ENCODE measurements around the gene RRAS. TPM values are rescaled to one million over a fixed set of nuclear protein-coding genes. Genes with fewer than 3 reads are reported as not detected.
"Not testable (repeated sequence)": the region's sequence is repeated elsewhere in the genome, so short reads cannot be mapped to it uniquely, and the experiment has no call there.

Gene RRAS
- total RNA-seq, 1 donor from 2014 or later: 107 TPM

GRCh38 chr19:49633273-49633672 lies 6.7 kb downstream of the RRAS start:
- DNase-seq (ENCODE audit: low spot score): not testable (repeated sequence)

GRCh38 chr19:49632576-49632975 lies 7.4 kb downstream of the RRAS start:
- DNase-seq (ENCODE audit: low spot score): no peak

DNA sequence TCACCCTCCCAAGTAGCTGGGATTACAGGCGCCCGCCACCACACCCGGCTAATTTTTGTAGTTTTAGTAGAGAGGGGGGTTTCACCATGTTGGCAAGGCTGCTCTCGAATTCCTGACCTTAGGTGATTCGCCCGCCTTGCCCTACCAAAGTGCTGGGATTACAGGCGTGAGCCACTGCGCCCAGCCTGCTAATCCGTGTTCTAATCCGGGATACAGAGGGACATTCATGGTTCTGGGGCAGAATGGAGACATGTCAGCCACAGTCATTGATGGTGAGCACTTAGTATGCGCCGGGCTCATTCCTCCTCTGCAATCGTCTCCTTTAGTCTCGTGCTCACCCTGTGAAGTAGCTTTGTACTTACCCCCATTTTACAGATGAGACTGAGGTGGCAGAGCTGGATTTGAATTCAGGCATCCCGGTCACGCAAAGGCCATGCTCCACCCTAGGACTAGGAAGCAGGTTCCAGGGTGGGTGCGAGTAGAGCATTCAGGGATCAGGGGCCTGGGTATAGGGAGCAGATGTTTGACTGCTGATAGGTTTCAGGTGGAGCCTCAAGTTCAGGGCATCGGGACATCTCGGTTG lies 8.2 kb downstream of the RRAS start:
- DNase-seq (ENCODE audit: low spot score): no peak

DNA sequence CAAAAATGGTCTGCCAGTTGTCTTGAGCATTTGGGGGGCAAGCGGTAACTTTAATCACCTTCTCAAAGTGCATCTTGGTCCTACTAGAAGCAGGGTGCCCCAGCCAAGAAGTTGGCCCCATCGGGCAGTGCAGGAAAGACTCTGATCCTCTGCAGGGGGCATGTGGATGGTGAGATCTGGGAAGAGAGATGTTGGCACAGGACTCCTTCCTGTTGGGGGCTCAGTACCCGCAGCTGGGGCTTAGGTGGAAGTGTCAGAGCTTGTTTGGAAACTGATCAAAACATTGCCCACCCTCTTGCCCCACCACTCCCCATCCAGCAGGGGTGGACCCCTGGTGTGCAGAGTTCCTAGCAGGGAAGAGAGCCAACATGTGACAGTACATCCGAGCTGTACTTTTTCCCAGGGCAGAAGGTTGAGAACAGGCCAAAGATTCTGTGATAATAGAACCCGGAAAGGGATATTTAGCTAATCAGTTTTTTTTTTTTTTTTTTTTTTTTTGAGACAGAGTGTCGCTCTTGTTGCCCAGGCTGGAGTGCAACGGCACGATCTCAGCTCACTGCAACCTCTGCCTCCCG lies 8.8 kb downstream of the RRAS start:
- DNase-seq (ENCODE audit: low spot score): no peak

DNA sequence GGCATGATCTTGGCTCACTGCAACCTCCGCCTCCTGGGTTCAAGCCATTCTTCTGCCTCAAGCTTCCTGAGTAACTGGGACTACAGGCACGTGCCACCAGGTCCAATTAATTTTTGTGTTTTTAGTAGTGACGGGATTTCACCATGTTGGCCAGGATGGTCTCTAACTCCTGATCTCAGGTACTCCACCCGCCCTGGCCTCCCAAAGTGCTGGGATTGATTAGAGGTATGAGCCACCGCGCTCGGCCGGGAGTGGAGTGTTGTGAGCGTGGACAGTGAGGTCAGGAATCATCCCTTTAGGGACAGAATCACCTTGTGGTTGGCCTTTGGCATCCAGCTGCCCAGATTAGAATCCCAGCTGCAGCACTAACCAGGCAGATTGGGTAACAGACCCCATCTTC lies 10.3 kb downstream of the RRAS start:
- no peak for DNase-seq (ENCODE audit: low spot score)

DNA sequence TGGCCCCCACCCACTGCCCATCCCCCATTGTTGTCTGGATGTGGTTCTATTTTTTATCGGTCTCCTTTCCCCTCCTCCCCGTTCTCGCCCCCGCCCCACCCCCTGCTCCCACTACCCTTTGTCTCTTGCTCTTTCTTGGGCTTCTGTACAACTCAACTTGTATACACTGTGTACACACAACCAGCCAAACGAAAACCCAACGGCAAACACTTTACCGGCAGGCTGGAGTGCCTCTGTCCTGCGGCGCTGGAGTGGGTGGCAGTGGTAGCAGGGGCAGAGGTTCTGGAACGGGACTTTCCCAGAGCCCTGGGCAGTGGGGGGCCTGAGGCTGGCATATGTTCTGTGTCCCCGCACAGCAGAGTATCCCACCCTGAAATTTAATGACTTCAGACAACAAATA lies 13.7 kb downstream of the RRAS start:
- DNase-seq (ENCODE audit: low spot score): no peak

- DNase-seq (ENCODE audit: low spot score): no peak
These were observed 14.7 kb downstream of the RRAS start for GRCh38 chr19:49624967-49625910.

DNA sequence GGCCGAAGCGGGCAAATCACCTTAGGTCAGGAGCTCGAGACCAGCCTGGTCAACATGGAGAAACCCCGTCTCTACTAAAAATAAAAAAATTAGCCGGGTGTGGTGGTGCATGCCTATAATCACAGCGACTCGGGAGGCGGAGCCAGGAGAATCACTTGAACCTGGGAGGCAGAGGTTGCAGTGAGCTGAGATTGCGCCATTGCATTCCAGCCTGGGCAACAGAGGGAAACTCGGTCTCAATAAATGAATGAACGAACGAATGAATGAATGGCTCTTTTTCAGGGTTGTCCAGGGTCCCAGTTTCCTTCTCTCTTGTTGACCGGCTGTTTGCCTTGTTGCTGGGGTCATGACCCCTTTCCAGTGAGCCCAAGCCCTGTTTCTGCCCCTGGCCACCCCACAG lies 22.1 kb downstream of the RRAS start:
- DNase-seq (ENCODE audit: low spot score): not testable (repeated sequence)

- DNase-seq (ENCODE audit: low spot score): no peak
These were observed 23.0 kb downstream of the RRAS start for GRCh38 chr19:49616945-49617344.

DNA sequence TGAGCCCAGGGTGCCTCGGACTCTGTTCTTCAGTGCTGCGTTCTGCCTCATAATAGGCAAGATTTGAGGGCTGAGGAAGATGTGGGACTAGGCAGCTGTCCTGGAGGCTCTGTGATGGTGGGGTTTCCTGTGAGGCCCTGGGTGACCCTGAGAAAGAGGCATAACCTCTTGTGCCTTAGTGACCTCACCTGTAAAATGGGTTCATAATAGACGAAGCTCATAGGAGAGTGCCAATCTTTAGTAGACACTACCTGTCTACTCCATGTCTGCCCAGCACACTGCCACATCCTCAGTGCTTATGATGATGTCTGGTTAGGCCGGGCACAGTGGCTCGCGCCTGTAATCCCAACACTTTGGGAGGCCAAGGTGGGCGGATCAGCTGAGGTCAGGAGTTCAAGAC lies 23.4 kb downstream of the RRAS start:
- no peak for DNase-seq (ENCODE audit: low spot score)

- DNase-seq (ENCODE audit: low spot score): no peak
These were observed 24.1 kb downstream of the RRAS start for GRCh38 chr19:49615861-49616260.

DNA sequence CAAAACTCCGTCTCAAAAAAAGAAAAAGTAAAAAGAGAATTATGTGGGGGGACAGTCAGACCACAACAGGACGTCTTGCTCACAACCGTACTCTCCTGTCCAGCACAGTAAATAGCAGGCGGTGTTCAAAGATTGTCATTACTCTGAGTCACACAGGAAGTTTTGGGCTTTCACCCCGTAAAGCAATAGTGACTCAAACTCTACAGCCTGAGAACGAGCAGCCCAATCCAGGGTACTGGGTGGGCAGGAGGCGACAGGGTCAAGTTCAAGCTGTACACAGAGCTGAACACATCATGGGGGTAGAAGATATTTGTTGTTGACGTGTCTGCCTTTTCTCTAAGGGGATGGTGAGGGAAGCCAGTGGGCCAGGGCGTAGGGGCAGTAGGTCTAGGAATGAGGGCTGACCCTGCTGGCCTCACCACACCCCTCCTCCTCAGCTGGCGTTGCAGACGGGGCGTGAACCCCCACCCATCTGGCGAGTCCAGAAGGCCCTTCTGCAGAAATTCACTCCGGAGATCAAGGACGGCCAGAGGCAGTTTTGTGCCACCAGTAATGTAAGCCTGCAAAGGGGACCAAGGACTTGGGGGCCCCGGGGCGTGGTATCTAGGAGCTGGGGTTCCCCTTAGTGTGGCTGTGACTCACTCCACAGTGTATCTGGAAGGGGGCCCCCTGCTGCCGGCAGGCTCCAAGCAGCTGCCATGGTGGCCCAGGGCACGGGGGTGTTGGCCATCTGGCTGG lies 25.7 kb downstream of the RRAS start:
- DNase-seq (ENCODE audit: low spot score): no peak

GRCh38 chr19:49613374-49613773 lies 26.6 kb downstream of the RRAS start:
- no peak for DNase-seq (ENCODE audit: low spot score)

GRCh38 chr19:49609499-49610092 lies 30.3 kb downstream of the RRAS start:
- DNase-seq (ENCODE audit: low spot score): no peak

- no peak for DNase-seq (ENCODE audit: low spot score)
These were observed 34.3 kb downstream of the RRAS start for GRCh38 chr19:49605605-49606004.

DNA sequence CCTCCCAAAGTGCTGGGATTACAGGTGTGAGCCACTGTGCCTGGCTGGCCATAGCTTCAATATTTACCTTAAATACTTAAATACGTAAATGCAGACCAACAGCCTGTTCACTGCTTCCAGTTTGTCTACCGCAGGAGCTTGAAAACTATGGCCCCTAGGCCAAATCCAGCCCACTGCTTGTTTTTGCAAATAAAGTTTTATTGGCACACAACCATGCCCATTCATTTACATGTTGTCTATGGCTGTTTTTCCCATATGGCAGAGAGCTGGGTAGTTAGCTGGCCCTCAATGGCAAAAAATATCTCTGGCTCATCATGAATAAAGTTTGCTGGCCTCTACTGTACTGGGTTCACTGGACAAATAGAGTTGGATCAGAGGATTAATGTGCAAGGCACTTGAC lies 37.1 kb downstream of the RRAS start:
- DNase-seq (ENCODE audit: low spot score): no peak

DNA sequence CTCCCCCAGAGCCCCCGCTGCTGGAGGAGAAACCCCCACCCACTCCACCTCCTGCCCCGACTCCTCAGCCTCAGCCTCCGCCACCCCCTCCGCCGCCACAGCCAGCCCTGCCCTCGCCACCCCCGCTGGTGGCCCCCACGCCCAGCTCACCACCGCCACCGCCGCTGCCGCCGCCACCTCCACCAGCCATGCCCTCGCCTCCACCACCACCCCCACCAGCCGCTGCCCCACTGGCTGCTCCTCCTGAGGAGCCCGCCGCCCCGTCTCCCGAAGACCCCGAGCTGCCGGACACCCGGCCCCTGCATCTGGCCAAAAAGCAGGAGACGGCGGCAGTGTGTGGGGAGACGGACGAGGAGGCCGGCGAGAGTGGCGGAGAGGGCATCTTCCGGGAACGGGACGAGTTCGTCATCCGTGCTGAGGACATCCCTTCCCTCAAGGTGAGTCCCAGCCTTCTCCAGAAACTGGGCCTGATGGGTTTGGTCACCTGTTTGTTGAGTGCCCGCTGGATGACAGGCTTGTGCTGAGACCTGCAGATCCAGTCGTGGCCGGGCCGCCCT lies 38.4 kb downstream of the RRAS start:
- DNase-seq (ENCODE audit: low spot score): no peak

DNA sequence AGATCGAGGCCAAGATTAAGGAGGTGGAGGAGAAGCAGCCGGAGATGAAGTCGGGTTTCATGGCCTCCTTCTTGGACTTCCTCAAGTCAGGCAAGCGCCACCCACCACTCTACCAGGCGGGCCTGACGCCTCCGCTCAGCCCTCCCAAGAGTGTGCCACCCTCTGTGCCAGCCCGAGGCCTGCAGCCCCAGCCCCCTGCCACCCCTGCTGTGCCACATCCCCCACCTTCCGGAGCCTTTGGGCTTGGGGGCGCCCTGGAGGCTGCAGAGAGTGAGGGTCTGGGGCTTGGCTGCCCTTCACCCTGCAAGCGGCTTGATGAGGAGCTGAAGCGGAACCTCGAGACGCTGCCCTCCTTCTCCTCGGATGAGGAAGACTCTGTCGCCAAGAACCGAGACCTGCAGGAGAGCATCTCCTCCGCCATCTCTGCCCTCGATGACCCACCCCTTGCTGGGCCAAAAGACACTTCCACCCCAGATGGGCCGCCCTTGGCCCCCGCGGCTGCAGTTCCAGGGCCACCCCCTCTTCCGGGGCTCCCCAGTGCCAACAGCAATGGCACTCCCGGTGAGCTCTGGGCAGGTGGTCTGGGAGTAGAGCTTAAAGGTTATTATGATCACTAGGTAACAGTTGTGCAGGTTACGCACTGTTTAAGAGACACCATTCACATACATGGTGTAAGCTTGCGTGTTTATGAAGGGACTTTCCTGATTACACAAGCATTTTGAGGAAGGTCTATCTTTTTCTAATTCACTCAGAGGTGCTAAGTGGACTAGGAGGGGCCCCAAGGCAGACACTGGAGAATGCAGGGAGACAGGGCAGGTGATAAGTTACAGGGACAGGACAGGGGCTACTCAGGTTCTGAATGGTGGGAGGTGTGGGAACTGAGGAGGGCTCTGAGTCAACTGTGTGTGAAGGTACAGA lies 40.3 kb downstream of the RRAS start:
- DNase-seq (ENCODE audit: low spot score): no peak

GRCh38 chr19:49597703-49597974 lies 42.3 kb downstream of the RRAS start:
- no peak for DNase-seq (ENCODE audit: low spot score)

All from mesenteric fat pad (tissue), 1 donor.